Loucy (cell line): Measurements from ENCODE around the gene TIMM10B.

ENCODE experiments used
- H2AFZ ChIP-seq: fragments of 200-600 bp; sonication (generic); 2 replicates; pipeline ENCODE4 v1.6.0; 2016; ENCODE audit warnings: antibody characterized with exemption, mild to moderate bottlenecking, low read length, moderate library complexity
- H3F3A ChIP-seq: fragments of 200-600 bp; 2 replicates; pipeline ENCODE4 v1.6.0; 2016; ENCODE audit warnings: antibody characterized with exemption, low read depth, mild to moderate bottlenecking
- H3K27me3 ChIP-seq: fragments of 200-600 bp; sonication (generic); 2 replicates; pipeline ENCODE4 v1.6.1; 2014; ENCODE audit warnings: low read length, mild to moderate bottlenecking; ENCODE audit not compliant: insufficient read depth, poor library complexity, severe bottlenecking
- H3K36me3 ChIP-seq: fragments of 200-600 bp; sonication (generic); 2 replicates; pipeline ENCODE4 v1.6.1; 2016; ENCODE audit warnings: low read length; ENCODE audit not compliant: insufficient read depth
- H3K4me1 ChIP-seq: fragments of 200-600 bp; sonication (generic); 2 replicates; pipeline ENCODE4 v1.5.1; 2014; ENCODE audit warnings: low read length, mild to moderate bottlenecking; ENCODE audit not compliant: insufficient read depth, poor library complexity, severe bottlenecking
- H3K4me2 ChIP-seq: fragments of 200-600 bp; sonication (generic); 2 replicates; pipeline ENCODE4 v1.6.0; 2014; ENCODE audit warnings: antibody characterized with exemption, low read length, low read depth, mild to moderate bottlenecking; ENCODE audit not compliant: poor library complexity, severe bottlenecking
- H3K4me3 ChIP-seq: fragments of 200-600 bp; sonication (generic); 2 replicates; pipeline ENCODE4 v1.5.1; 2014; ENCODE audit warnings: low read length, mild to moderate bottlenecking, mixed read lengths; ENCODE audit not compliant: poor library complexity, severe bottlenecking
- H3K79me2 ChIP-seq: fragments of 200-600 bp; sonication (generic); 2 replicates; pipeline ENCODE4 v1.6.1; 2014; ENCODE audit warnings: low read length; ENCODE audit not compliant: insufficient read depth
- H3K9ac ChIP-seq: fragments of 200-600 bp; sonication (generic); 2 replicates; pipeline ENCODE4 v1.6.0; 2014; ENCODE audit warnings: mild to moderate bottlenecking, low read depth, low read length, moderate library complexity; ENCODE audit not compliant: poor library complexity, severe bottlenecking
- H3K9me2 ChIP-seq: fragments of 200-600 bp; sonication (generic); replicated peaks from 2 replicates; pipeline ENCODE4 v1.6.1; 2016; ENCODE audit warnings: low read depth, low read length, mixed read lengths
- H3K9me3 ChIP-seq: fragments of 200-600 bp; sonication (generic); 2 replicates; pipeline ENCODE4 v1.6.1; 2014; ENCODE audit warnings: mild to moderate bottlenecking, antibody characterized with exemption, low read length, low read depth; ENCODE audit not compliant: insufficient read depth
- H4K20me1 ChIP-seq: fragments of 200-600 bp; sonication (generic); 2 replicates; pipeline ENCODE4 v1.6.0; 2014; ENCODE audit warnings: antibody characterized with exemption, low read length, mild to moderate bottlenecking; ENCODE audit not compliant: insufficient read depth, poor library complexity, severe bottlenecking
- EZH2phosphoT487 ChIP-seq: fragments of 200-600 bp; IDR thresholded peaks from 2 replicates; pipeline ENCODE4 v1.6.1; 2018; ENCODE audit warnings: antibody characterized with exemption, mild to moderate bottlenecking, moderate library complexity, borderline replicate concordance
- TF ChIP-seq, protein P1 (sequence below): fragments of 200-600 bp; sonication (generic); conservative IDR thresholded peaks from 2 replicates; pipeline ENCODE4 v1.5.1; 2014; ENCODE audit warnings: mild to moderate bottlenecking, antibody characterized with exemption, low read length

TIMM10B gene

GRCh38 chr11:6455070-6455469 lies 26.2 kb upstream of the TIMM10B start:
- no peaks in the 10 kb centered on the region for H3F3A ChIP-seq
- no peak overlapping the region for H2AFZ ChIP-seq
- TF ChIP-seq, protein P1, sequence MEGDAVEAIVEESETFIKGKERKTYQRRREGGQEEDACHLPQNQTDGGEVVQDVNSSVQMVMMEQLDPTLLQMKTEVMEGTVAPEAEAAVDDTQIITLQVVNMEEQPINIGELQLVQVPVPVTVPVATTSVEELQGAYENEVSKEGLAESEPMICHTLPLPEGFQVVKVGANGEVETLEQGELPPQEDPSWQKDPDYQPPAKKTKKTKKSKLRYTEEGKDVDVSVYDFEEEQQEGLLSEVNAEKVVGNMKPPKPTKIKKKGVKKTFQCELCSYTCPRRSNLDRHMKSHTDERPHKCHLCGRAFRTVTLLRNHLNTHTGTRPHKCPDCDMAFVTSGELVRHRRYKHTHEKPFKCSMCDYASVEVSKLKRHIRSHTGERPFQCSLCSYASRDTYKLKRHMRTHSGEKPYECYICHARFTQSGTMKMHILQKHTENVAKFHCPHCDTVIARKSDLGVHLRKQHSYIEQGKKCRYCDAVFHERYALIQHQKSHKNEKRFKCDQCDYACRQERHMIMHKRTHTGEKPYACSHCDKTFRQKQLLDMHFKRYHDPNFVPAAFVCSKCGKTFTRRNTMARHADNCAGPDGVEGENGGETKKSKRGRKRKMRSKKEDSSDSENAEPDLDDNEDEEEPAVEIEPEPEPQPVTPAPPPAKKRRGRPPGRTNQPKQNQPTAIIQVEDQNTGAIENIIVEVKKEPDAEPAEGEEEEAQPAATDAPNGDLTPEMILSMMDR = no peak
- no peak for TF ChIP-seq EZH2phosphoT487
- no peaks in the 10 kb centered on the region for H3K9me2 ChIP-seq
- H3K79me2 ChIP-seq = no peaks in the 10 kb centered on the region
- H4K20me1 ChIP-seq = no peaks in the 10 kb centered on the region
- H3K9me3 ChIP-seq = no peaks in the 10 kb centered on the region
- H3K4me1 ChIP-seq = no peaks in the 10 kb centered on the region
- H3K27me3 ChIP-seq = no peaks in the 10 kb centered on the region
- no peak overlapping the region for H3K4me2 ChIP-seq
- H3K36me3 ChIP-seq = peaks cover 9% of the 10 kb centered on the region; the same call in 1 of the 2 replicates
- H3K9ac ChIP-seq = no peak overlapping the region
- H3K4me3 ChIP-seq = no peak overlapping the region

GRCh38 chr11:6456361-6457073 lies 24.8 kb upstream of the TIMM10B start:
- TF ChIP-seq EZH2phosphoT487 = no peak
- TF ChIP-seq, protein P1 = no peak
- peaks cover 9% of the 10 kb centered on the region; the same call in 1 of the 2 replicates for H3K36me3 ChIP-seq

GRCh38 chr11:6457581-6458320 lies 23.6 kb upstream of the TIMM10B start:
- no peak overlapping the region for H3K4me2 ChIP-seq
- no peak for TF ChIP-seq EZH2phosphoT487
- no peak overlapping the region for H2AFZ ChIP-seq
- no peak overlapping the region for H3K4me3 ChIP-seq
- no peaks in the 10 kb centered on the region for H3K9me3 ChIP-seq
- H3K36me3 ChIP-seq = peaks cover 9% of the 10 kb centered on the region; the same call in 1 of the 2 replicates
- H3K79me2 ChIP-seq = no peaks in the 10 kb centered on the region
- H3K9me2 ChIP-seq = no peaks in the 10 kb centered on the region
- H3F3A ChIP-seq = no peaks in the 10 kb centered on the region
- H3K27me3 ChIP-seq = no peaks in the 10 kb centered on the region
- no peaks in the 10 kb centered on the region for H3K4me1 ChIP-seq
- H3K9ac ChIP-seq = no peak overlapping the region
- H4K20me1 ChIP-seq = no peaks in the 10 kb centered on the region

More at GRCh38 chr11:6456361-6457073, 24.8 kb upstream of the TIMM10B start:
- no peaks in the 10 kb centered on the region for H3K9me2 ChIP-seq
- no peaks in the 10 kb centered on the region for H3K4me1 ChIP-seq
- H2AFZ ChIP-seq = no peak overlapping the region
- no peak overlapping the region for H3K4me3 ChIP-seq
- no peaks in the 10 kb centered on the region for H3K9me3 ChIP-seq
- no peaks in the 10 kb centered on the region for H3K79me2 ChIP-seq
- no peak overlapping the region for H3K4me2 ChIP-seq
- H3K9ac ChIP-seq = no peak overlapping the region
- no peaks in the 10 kb centered on the region for H4K20me1 ChIP-seq
- no peaks in the 10 kb centered on the region for H3K27me3 ChIP-seq
- no peaks in the 10 kb centered on the region for H3F3A ChIP-seq
